H1 (cell line): Measurements from ENCODE around the gene TEKTIP1. TPM values are rescaled to one million over a fixed set of nuclear protein-coding genes. Genes with fewer than 3 reads are reported as not detected.

Source experiments
- polyA plus RNA-seq, 7 experiments: library from polyadenylated mRNA; depleted of rRNA in 3 of 7; stranded (reverse) in 5 of 7; unstranded in 2 of 7; fragments of >200 nt in 5 of 7; fragments of 200-250 nt in 2 of 7; gene quantifications; 1 replicate in 5 of 7; 2 replicates in 1 of 7; 4 replicates in 1 of 7; pipeline versions ENCODE4 v1.2.1 to v1.2.3, GENCODE V29; 2011 to 2013; ENCODE audit warnings: missing spikeins in 2 of 7, mixed read lengths in 2 of 7
- total RNA-seq: library from RNA; stranded (reverse); fragmentation: NEBNext Ultra II Directional; extraction: Animal tissue kit (Norgen Biotek cat#: 25700); gene quantifications from 2 replicates; pipeline ENCODE4 v1.2.1, GENCODE V29; 2021
- TF ChIP-seq, protein P1 (sequence below): fragments of 300-600 bp; sonication (generic); IDR thresholded peaks from 2 replicates; pipeline ENCODE4 v1.7.1; 2012; ENCODE audit warnings: low read length, moderate library complexity, mild to moderate bottlenecking, inconsistent platforms; ENCODE audit not compliant: insufficient replicate concordance

TEKTIP1 gene
- total and polyA plus RNA-seq, 2 of the 8 experiments (the other 6 are each of a cell fraction or from before 2014, with no cell fraction given), result 1.1 TPM; not detected in 1

DNA sequence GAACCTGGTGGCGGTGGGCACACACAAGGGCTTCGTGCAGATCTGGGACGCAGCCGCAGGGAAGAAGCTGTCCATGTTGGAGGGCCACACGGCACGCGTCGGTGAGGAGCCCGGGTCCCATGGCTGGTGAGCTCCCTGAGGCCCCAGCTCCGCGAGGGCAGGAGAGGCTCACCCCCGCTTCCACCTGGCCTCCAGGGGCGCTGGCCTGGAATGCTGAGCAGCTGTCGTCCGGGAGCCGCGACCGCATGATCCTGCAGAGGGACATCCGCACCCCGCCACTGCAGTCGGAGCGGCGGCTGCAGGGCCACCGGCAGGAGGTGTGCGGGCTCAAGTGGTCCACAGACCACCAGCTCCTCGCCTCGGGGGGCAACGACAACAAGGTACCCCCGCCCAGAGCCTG, 7.3 kb upstream of the TEKTIP1 start (continued):
- TF ChIP-seq, protein P1, sequence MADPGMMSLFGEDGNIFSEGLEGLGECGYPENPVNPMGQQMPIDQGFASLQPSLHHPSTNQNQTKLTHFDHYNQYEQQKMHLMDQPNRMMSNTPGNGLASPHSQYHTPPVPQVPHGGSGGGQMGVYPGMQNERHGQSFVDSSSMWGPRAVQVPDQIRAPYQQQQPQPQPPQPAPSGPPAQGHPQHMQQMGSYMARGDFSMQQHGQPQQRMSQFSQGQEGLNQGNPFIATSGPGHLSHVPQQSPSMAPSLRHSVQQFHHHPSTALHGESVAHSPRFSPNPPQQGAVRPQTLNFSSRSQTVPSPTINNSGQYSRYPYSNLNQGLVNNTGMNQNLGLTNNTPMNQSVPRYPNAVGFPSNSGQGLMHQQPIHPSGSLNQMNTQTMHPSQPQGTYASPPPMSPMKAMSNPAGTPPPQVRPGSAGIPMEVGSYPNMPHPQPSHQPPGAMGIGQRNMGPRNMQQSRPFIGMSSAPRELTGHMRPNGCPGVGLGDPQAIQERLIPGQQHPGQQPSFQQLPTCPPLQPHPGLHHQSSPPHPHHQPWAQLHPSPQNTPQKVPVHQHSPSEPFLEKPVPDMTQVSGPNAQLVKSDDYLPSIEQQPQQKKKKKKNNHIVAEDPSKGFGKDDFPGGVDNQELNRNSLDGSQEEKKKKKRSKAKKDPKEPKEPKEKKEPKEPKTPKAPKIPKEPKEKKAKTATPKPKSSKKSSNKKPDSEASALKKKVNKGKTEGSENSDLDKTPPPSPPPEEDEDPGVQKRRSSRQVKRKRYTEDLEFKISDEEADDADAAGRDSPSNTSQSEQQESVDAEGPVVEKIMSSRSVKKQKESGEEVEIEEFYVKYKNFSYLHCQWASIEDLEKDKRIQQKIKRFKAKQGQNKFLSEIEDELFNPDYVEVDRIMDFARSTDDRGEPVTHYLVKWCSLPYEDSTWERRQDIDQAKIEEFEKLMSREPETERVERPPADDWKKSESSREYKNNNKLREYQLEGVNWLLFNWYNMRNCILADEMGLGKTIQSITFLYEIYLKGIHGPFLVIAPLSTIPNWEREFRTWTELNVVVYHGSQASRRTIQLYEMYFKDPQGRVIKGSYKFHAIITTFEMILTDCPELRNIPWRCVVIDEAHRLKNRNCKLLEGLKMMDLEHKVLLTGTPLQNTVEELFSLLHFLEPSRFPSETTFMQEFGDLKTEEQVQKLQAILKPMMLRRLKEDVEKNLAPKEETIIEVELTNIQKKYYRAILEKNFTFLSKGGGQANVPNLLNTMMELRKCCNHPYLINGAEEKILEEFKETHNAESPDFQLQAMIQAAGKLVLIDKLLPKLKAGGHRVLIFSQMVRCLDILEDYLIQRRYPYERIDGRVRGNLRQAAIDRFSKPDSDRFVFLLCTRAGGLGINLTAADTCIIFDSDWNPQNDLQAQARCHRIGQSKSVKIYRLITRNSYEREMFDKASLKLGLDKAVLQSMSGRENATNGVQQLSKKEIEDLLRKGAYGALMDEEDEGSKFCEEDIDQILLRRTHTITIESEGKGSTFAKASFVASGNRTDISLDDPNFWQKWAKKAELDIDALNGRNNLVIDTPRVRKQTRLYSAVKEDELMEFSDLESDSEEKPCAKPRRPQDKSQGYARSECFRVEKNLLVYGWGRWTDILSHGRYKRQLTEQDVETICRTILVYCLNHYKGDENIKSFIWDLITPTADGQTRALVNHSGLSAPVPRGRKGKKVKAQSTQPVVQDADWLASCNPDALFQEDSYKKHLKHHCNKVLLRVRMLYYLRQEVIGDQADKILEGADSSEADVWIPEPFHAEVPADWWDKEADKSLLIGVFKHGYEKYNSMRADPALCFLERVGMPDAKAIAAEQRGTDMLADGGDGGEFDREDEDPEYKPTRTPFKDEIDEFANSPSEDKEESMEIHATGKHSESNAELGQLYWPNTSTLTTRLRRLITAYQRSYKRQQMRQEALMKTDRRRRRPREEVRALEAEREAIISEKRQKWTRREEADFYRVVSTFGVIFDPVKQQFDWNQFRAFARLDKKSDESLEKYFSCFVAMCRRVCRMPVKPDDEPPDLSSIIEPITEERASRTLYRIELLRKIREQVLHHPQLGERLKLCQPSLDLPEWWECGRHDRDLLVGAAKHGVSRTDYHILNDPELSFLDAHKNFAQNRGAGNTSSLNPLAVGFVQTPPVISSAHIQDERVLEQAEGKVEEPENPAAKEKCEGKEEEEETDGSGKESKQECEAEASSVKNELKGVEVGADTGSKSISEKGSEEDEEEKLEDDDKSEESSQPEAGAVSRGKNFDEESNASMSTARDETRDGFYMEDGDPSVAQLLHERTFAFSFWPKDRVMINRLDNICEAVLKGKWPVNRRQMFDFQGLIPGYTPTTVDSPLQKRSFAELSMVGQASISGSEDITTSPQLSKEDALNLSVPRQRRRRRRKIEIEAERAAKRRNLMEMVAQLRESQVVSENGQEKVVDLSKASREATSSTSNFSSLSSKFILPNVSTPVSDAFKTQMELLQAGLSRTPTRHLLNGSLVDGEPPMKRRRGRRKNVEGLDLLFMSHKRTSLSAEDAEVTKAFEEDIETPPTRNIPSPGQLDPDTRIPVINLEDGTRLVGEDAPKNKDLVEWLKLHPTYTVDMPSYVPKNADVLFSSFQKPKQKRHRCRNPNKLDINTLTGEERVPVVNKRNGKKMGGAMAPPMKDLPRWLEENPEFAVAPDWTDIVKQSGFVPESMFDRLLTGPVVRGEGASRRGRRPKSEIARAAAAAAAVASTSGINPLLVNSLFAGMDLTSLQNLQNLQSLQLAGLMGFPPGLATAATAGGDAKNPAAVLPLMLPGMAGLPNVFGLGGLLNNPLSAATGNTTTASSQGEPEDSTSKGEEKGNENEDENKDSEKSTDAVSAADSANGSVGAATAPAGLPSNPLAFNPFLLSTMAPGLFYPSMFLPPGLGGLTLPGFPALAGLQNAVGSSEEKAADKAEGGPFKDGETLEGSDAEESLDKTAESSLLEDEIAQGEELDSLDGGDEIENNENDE, result no peak
